Upper lobe of left lung (tissue), 6 donors: ENCODE data around the gene LAMA5. TPM values are rescaled to one million over a fixed set of nuclear protein-coding genes. Genes with fewer than 3 reads are reported as not detected.
A peak's percentile ranks its signal among the peaks of the same experiment; 100 is the strongest.

Experiments used
- ATAC-seq, 2 donors: fragments of 200-7000 bp; cut with Tn5 transposase; one replicate each; pipeline ENCODE4 v1.9.1; 2022; ENCODE audit warnings: mild to moderate bottlenecking in 2 of 2, moderate library complexity in 2 of 2; ENCODE audit not compliant: low FRiP score in 2 of 2
- DNase-seq, 2 donors: peaks; one replicate each; pipeline ENCODE4 v3.0.0-alpha.2; 2019 to 2020
- H3K27ac ChIP-seq, 4 donors: fragments of 200-600 bp; sonication (generic); one replicate each; pipeline ENCODE4 v1.5.1; 2016 to 2019
- H3K27me3 ChIP-seq, 4 donors: fragments of 200-600 bp; sonication (generic); one replicate each; pipeline ENCODE4 v1.5.1; 2017 to 2019
- H3K36me3 ChIP-seq, 4 donors: fragments of 200-600 bp; sonication (generic); one replicate each; pipeline ENCODE4 v1.5.1; 2016 to 2019
- H3K4me1 ChIP-seq, 4 donors: fragments of 200-600 bp; sonication (generic); one replicate each; pipeline ENCODE4 v1.5.1; 2018 to 2019
- H3K4me3 ChIP-seq, 4 donors: fragments of 200-600 bp; sonication (generic); one replicate each; pipeline ENCODE4 v1.5.1; 2017 to 2019; ENCODE audit warnings: mild to moderate bottlenecking in 2 of 4, moderate library complexity in 1 of 4
- H3K9me3 ChIP-seq, 4 donors: fragments of 200-600 bp; sonication (generic); one replicate each; pipeline ENCODE4 v1.5.1; 2018 to 2019
- CTCF ChIP-seq, 6 experiments: fragments of 450-650 bp in 4 of 6; fragments of 200-600 bp in 2 of 6; sonication (generic) in 2 of 6; IDR thresholded peaks; one replicate each; pipeline ENCODE4 v1.5.1; 2016 to 2019; ENCODE audit warnings: antibody characterized with exemption in 6 of 6
- EP300 ChIP-seq, 4 donors: sonication (generic); formaldehyde crosslinking; IDR thresholded peaks; one replicate each; pipeline ENCODE4 v1.5.1; 2017; ENCODE audit warnings: antibody characterized with exemption in 4 of 4, control low read depth in 2 of 4
- POLR2A ChIP-seq, 4 donors: fragments of 450-650 bp; IDR thresholded peaks; one replicate each; pipeline ENCODE4 v1.5.1; 2016 to 2017; ENCODE audit warnings: antibody characterized with exemption in 4 of 4, mild to moderate bottlenecking in 2 of 4
- POLR2AphosphoS5 ChIP-seq, 2 donors: sonication (generic); formaldehyde crosslinking; IDR thresholded peaks; one replicate each; pipeline ENCODE4 v1.5.1; 2017; ENCODE audit warnings: antibody characterized with exemption in 2 of 2
- WGBS, 2 donors: methylation state at CpG; one replicate each; pipeline ENCODE4 v1.1.5; 2017 to 2018; 5-methylcytosine and 5-hydroxymethylcytosine counted together
- total RNA-seq, 6 donors: library from RNA; depleted of rRNA in 4 of 6; stranded (reverse); fragments of >200 nt in 4 of 6; gene quantifications; one replicate each; pipeline versions ENCODE4 v1.1.0 to v1.2.1, GENCODE V29; 2016 to 2021
- donor health status: DM: no; HTN: no; CAD: no; lungs with moderate emphysema.
- donor health status: DM: no; HTN: yes; CAD: no; lungs with severe emphysema.

Gene LAMA5
- total RNA-seq, 6 donors from 2014 or later, result 176 to 1,019 (median 307) TPM

GRCh38 chr20:62306414-62307187, 60.5 kb downstream of the LAMA5 start:
- TF ChIP-seq EP300 (IDR thresholded peaks at IDR 0.05) (no peak), POLR2AphosphoS5 (IDR thresholded peaks at IDR 0.05) (no peak), POLR2A (IDR thresholded peaks at IDR 0.05) (no peak), CTCF (IDR thresholded peaks at IDR 0.05) (no peak)
- H3K4me1 ChIP-seq, result peaks cover 22 to 39% (median 25%) of the 10 kb centered on the region in 4 donors
- DNase-seq (peak in 1 of 2 donors; percentile 78), ATAC-seq (no peak)
- peaks cover 48 to 78% (median 66%) of the 10 kb centered on the region in 4 donors for H3K36me3 ChIP-seq
- 84 to 94% methylated on average over 16 to 27 of the region's 27 CpGs for WGBS, 2 donors
- no peak overlapping the region for H3K4me3 ChIP-seq
- no peaks in the 10 kb centered on the region for H3K27me3 ChIP-seq
- H3K27ac ChIP-seq, result peak overlapping the region in 2 of 4 donors; percentile 8 to 24
- H3K9me3 ChIP-seq, result no peaks in the 10 kb centered on the region

GRCh38 chr20:62305765-62306413, 61.2 kb downstream of the LAMA5 start:
- no peak for TF ChIP-seq POLR2A (IDR thresholded peaks at IDR 0.05)
- no peak for TF ChIP-seq EP300 (IDR thresholded peaks at IDR 0.05)
- TF ChIP-seq CTCF (IDR thresholded peaks at IDR 0.05), result no peak
- no peak for TF ChIP-seq POLR2AphosphoS5 (IDR thresholded peaks at IDR 0.05)
- Histone ChIP-seq H3K9me3 (no peaks in the 10 kb centered on the region), H3K36me3 (peaks cover 44 to 71% (median 59%) of the 10 kb centered on the region in 4 donors), H3K27me3 (no peaks in the 10 kb centered on the region), H3K4me1 (peaks cover 22 to 41% (median 26%) of the 10 kb centered on the region in 4 donors), H3K4me3 (peak overlapping the region in 1 of 4 donors; percentile 99), H3K27ac (no peak overlapping the region)
- ATAC-seq (no peak), DNase-seq (peak in 1 of 2 donors; percentile 63)
- WGBS, 2 donors, result 87 to 88% methylated on average over 22 to 26 of the region's 33 CpGs

- H3K4me1 ChIP-seq, result peaks cover 22 to 41% (median 26%) of the 10 kb centered on the region in 4 donors
- peaks cover 37 to 64% (median 53%) of the 10 kb centered on the region in 4 donors for H3K36me3 ChIP-seq
- TF ChIP-seq POLR2A (IDR thresholded peaks at IDR 0.05) (no peak), POLR2AphosphoS5 (IDR thresholded peaks at IDR 0.05) (no peak), EP300 (IDR thresholded peaks at IDR 0.05) (no peak), CTCF (IDR thresholded peaks at IDR 0.05) (no peak)
- peak overlapping the region in 2 of 4 donors; percentile 97 to 99 for H3K27ac ChIP-seq
- 81 to 82% methylated on average over 18 of the region's 18 CpGs for WGBS, 2 donors
- H3K9me3 ChIP-seq, result no peaks in the 10 kb centered on the region
- DNase-seq (no peak), ATAC-seq (no peak)
- no peaks in the 10 kb centered on the region for H3K27me3 ChIP-seq
- peak overlapping the region in 1 of 4 donors; percentile 99 for H3K4me3 ChIP-seq
Measured at GRCh38 chr20:62305149-62305764, 61.9 kb downstream of the LAMA5 start.

GRCh38 chr20:62304331-62305148, 62.6 kb downstream of the LAMA5 start:
- DNase-seq (peak in 1 of 2 donors; percentile 79), ATAC-seq (no peak)
- Histone ChIP-seq H3K36me3 (peaks cover 34 to 57% (median 47%) of the 10 kb centered on the region in 4 donors), H3K9me3 (no peaks in the 10 kb centered on the region), H3K4me3 (peak overlapping the region; percentile 5 to 99 (median 90)), H3K27ac (peak overlapping the region; percentile 97 to 99 (median 98)), H3K27me3 (no peaks in the 10 kb centered on the region), H3K4me1 (peaks cover 22 to 41% (median 26%) of the 10 kb centered on the region in 4 donors)
- 66 to 79% methylated on average over 8 to 29 of the region's 29 CpGs for WGBS, 2 donors
- no peak for TF ChIP-seq POLR2A (IDR thresholded peaks at IDR 0.05)
- no peak for TF ChIP-seq EP300 (IDR thresholded peaks at IDR 0.05)
- no peak for TF ChIP-seq POLR2AphosphoS5 (IDR thresholded peaks at IDR 0.05)
- TF ChIP-seq CTCF (IDR thresholded peaks at IDR 0.05), result no peak
